ENCODE data around the gene CD7. TPM values are rescaled to one million over a fixed set of nuclear protein-coding genes. Genes with fewer than 3 reads are reported as not detected.

The CD7 gene
- total RNA-seq, 1 donor from 2014 or later, result 0.47 TPM

- Histone ChIP-seq H3K27ac (replicated peaks) (no peak overlapping the region), H3K4me3 (no peak overlapping the region), H3K36me3 (no peaks in the 10 kb centered on the region), H3K27me3 (ENCODE audit: low read depth) (peaks cover 46% of the 10 kb centered on the region), H3K4me1 (peaks cover 12% of the 10 kb centered on the region), H3K9me3 (replicated peaks) (no peaks in the 10 kb centered on the region)
- DNase-seq, result no peak
- no peak for TF ChIP-seq CTCF (IDR thresholded peaks at IDR 0.05; ENCODE audit: borderline replicate concordance)
- intact Hi-C loops (cut with micrococcal nuclease), result no loop called here
These were observed 13.2 kb downstream of the CD7 start for GRCh38 chr17:82303944-82304808.

DNA sequence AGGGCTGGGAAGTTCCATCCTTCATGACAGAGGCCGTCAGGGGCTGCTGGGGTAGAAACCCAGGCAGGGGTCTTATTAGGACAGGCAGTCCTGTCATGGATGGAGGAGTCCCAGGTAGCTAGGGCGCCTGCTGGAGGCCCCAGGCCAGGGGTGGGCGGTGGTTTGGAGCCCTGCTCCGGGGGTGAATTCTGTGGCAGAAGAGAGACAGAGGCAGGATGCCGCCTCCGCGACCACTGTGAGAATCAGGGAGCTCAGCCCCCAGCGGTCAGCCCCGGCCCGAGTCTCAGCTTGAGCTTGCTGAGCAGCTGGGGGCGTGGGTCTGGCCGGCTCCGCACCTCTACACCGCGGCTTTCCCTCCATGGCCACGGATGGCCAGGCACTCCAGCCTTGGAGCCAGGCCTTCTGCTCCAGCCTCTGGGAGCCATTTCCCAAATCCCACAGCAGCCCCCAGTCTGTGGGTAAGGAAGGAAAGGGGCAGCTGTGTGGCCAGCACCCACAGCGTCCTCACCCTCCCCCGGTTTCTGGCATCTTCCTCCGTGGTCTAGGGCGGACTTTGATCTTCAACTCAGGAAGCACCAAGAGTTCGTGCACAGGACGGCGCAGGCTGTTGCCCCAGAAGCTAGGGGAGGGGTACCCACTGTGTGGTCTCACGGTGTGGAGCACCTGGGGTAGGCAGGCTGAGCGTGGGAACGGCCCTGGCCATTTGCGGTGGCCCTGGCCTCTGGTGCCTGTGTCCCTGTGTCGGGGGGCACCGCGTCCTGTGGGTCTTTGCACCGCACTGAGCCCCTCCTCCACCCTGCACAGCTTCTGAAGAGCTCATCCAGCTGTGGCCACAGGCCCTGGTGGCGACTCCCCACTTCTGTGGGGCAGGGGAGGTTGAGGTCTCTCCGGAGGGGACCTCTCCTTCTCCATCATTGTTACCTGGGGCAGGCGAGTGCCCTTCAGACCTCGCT, 14.1 kb downstream of the CD7 start:
- no peak for DNase-seq
- no peaks in the 10 kb centered on the region for H3K36me3 ChIP-seq
- H3K4me3 ChIP-seq, result no peak overlapping the region
- no peak overlapping the region for H3K27ac ChIP-seq (replicated peaks)
- H3K27me3 ChIP-seq (ENCODE audit: low read depth), result peaks cover 37% of the 10 kb centered on the region
- no peaks in the 10 kb centered on the region for H3K9me3 ChIP-seq (replicated peaks)
- no peak for TF ChIP-seq CTCF (IDR thresholded peaks at IDR 0.05; ENCODE audit: borderline replicate concordance)
- intact Hi-C loops (cut with micrococcal nuclease), result no loop called here
- peaks cover 17% of the 10 kb centered on the region for H3K4me1 ChIP-seq

- no peak for DNase-seq
- TF ChIP-seq CTCF (IDR thresholded peaks at IDR 0.05; ENCODE audit: borderline replicate concordance), result no peak
- Histone ChIP-seq H3K36me3 (no peaks in the 10 kb centered on the region), H3K9me3 (replicated peaks) (no peaks in the 10 kb centered on the region), H3K4me1 (peaks cover 24% of the 10 kb centered on the region), H3K27me3 (ENCODE audit: low read depth) (peaks cover 30% of the 10 kb centered on the region), H3K4me3 (no peak overlapping the region), H3K27ac (replicated peaks) (no peak overlapping the region)
- intact Hi-C loops (cut with micrococcal nuclease), result no loop called here
These were observed 14.8 kb downstream of the CD7 start for GRCh38 chr17:82302568-82302963.

DNA sequence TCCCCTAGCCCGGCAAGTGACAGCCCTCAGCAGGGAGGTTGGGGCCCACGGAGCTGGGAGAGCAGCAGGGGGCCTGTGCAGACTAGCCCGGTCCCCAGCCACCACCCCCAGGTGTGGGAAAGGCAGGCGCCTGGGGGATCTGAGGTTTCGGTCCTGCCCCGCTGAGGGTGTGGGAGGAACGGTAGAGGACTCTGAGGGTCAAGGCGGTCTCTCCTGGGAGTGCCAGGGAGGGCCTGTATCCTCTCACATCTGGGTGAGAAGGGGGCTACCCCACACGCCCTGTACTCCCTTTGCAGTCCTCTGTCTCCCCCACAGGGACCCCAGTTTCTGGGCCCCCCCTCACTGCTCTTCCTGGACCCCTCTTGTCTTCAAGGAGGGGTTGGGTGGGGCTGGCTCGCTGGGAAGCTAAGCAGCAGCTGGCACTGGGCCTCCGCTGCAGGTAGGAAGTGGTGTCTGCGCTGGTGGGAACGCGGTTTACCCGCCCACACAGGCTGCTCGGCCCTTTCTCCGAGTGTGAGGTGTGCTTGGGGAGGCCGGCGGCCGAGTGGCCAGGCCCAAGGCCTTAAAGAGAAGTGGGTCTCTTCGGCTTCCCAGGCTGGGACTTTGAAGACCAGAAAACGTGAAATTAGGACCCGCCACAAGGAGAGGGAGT, 15.4 kb downstream of the CD7 start:
- Histone ChIP-seq H3K9me3 (replicated peaks) (no peaks in the 10 kb centered on the region), H3K4me3 (no peak overlapping the region), H3K27me3 (ENCODE audit: low read depth) (peaks cover 26% of the 10 kb centered on the region), H3K36me3 (no peaks in the 10 kb centered on the region), H3K27ac (replicated peaks) (no peak overlapping the region), H3K4me1 (peaks cover 30% of the 10 kb centered on the region)
- intact Hi-C loops (cut with micrococcal nuclease), result no loop called here
- no peak for TF ChIP-seq CTCF (IDR thresholded peaks at IDR 0.05; ENCODE audit: borderline replicate concordance)
- DNase-seq, result no peak

GRCh38 chr17:82301300-82301915, 16.0 kb downstream of the CD7 start:
- no peak for TF ChIP-seq CTCF (IDR thresholded peaks at IDR 0.05; ENCODE audit: borderline replicate concordance)
- H3K4me3 ChIP-seq, result no peak overlapping the region
- peaks cover 23% of the 10 kb centered on the region for H3K27me3 ChIP-seq (ENCODE audit: low read depth)
- H3K27ac ChIP-seq (replicated peaks), result no peak overlapping the region
- no peaks in the 10 kb centered on the region for H3K9me3 ChIP-seq (replicated peaks)
- intact Hi-C loops (cut with micrococcal nuclease), result no loop called here
- no peaks in the 10 kb centered on the region for H3K36me3 ChIP-seq
- DNase-seq, result no peak
- H3K4me1 ChIP-seq, result peaks cover 36% of the 10 kb centered on the region

All from left ventricle myocardium inferior (tissue), 1 donor.